Body of pancreas (tissue), 4 donors: ENCODE results near the gene NTRK2. TPM values are rescaled to one million over a fixed set of nuclear protein-coding genes. Genes with fewer than 3 reads are reported as not detected.

Experiments used
- ATAC-seq: fragments of 150-250 bp; one replicate; pipeline ENCODE4 v1.9.1; 2016
- DNase-seq, 4 donors: peaks; one replicate each; pipeline ENCODE4 v3.0.0-alpha.2; 2019
- H3K27ac ChIP-seq, 4 donors: fragments of 200-600 bp; sonication (generic); 1 replicate in 3 of 4; 2 replicates in 1 of 4; pipeline versions ENCODE4 v1.5.1 to v1.6.1; 2016 to 2019; ENCODE audit warnings: mild to moderate bottlenecking in 1 of 4, mixed read lengths in 1 of 4, moderate library complexity in 1 of 4
- H3K27me3 ChIP-seq, 2 donors: fragments of 200-600 bp; sonication (generic); one replicate each; pipeline ENCODE4 v1.6.0; 2016; ENCODE audit warnings: mild to moderate bottlenecking in 1 of 2
- H3K36me3 ChIP-seq, 2 donors: fragments of 200-600 bp; sonication (generic); replicated peaks in 1 of 2; 2 replicates each; pipeline ENCODE4 v1.5.1; 2016; ENCODE audit warnings: low read depth in 2 of 2; ENCODE audit not compliant: insufficient read depth in 1 of 2
- H3K4me1 ChIP-seq: fragments of 200-600 bp; sonication (generic); one replicate; pipeline ENCODE4 v1.6.0; 2016
- H3K4me3 ChIP-seq, 2 donors: fragments of 200-600 bp; sonication (generic); 1 replicate in 1 of 2; 2 replicates in 1 of 2; pipeline ENCODE4 v1.5.1; 2016 to 2019
- H3K9me3 ChIP-seq, 3 donors: fragments of 200-600 bp; sonication (generic); 1 replicate in 2 of 3; 2 replicates in 1 of 3; pipeline ENCODE4 v1.5.1; 2016
- CTCF ChIP-seq, 7 experiments: fragments of 450-650 bp in 4 of 7; fragments of 200-600 bp in 3 of 7; sonication (generic) in 3 of 7; IDR thresholded peaks; one replicate each; pipeline ENCODE4 v1.5.1; 2016 to 2019; ENCODE audit warnings: antibody characterized with exemption in 7 of 7
- POLR2A ChIP-seq, 3 donors: fragments of 450-650 bp; IDR thresholded peaks; one replicate each; pipeline ENCODE4 v1.6.1; 2016; ENCODE audit warnings: antibody characterized with exemption in 3 of 3, mild to moderate bottlenecking in 2 of 3
- WGBS, 2 donors: methylation state at CpG; one replicate each; pipeline ENCODE4 v1.1.5; 2017; 5-methylcytosine and 5-hydroxymethylcytosine counted together
- intact Hi-C: fragments of 100-400 bp; cut with DNase I; formaldehyde crosslinking; loops from one replicate; pipeline ENCODE4 v1.15.1; 2023
- total RNA-seq, 2 donors: library from RNA; depleted of rRNA; stranded (reverse); fragments of >200 nt; gene quantifications; one replicate each; pipeline ENCODE4 v1.1.0, GENCODE V29; 2016

Gene NTRK2
- total RNA-seq, 2 donors from 2014 or later: 20.5 to 37.9 TPM

- Histone ChIP-seq H3K4me3 (no peak overlapping the region), H3K9me3 (no peaks in the 10 kb centered on the region), H3K36me3 (no peaks in the 10 kb centered on the region), H3K27ac (no peak overlapping the region), H3K4me1 (no peaks in the 10 kb centered on the region), H3K27me3 (no peaks in the 10 kb centered on the region)
- TF ChIP-seq POLR2A (IDR thresholded peaks at IDR 0.05): no peak
- no peak for TF ChIP-seq CTCF (IDR thresholded peaks at IDR 0.05)
- 68 to 82% methylated on average over 5 of the region's 5 CpGs for WGBS, 2 donors
- intact Hi-C loops: no loop called here
- DNase-seq: no peak
- no peak for ATAC-seq
Observed at GRCh38 chr9:84947412-84947972, 278.0 kb downstream of the NTRK2 start.

- Histone ChIP-seq H3K4me3 (no peak overlapping the region), H3K27me3 (no peaks in the 10 kb centered on the region), H3K27ac (no peak overlapping the region), H3K4me1 (no peaks in the 10 kb centered on the region), H3K36me3 (no peaks in the 10 kb centered on the region), H3K9me3 (no peaks in the 10 kb centered on the region)
- ATAC-seq: no peak
- TF ChIP-seq CTCF (IDR thresholded peaks at IDR 0.05): no peak
- intact Hi-C loops: no loop called here
- DNase-seq: no peak
- 90 to 96% methylated on average over 4 of the region's 4 CpGs for WGBS, 2 donors
Observed at GRCh38 chr9:84949258-84949657, 279.7 kb downstream of the NTRK2 start.

GRCh38 chr9:84949971-84950370 lies 280.4 kb downstream of the NTRK2 start:
- intact Hi-C loops: no loop called here
- WGBS, 2 donors: 64 to 75% methylated on average over 5 of the region's 5 CpGs

GRCh38 chr9:84950879-84951811 lies 281.6 kb downstream of the NTRK2 start:
- H3K4me3 ChIP-seq: no peak overlapping the region
- no peak overlapping the region for H3K27ac ChIP-seq
- no peaks in the 10 kb centered on the region for H3K36me3 ChIP-seq
- H3K9me3 ChIP-seq: no peaks in the 10 kb centered on the region
- TF ChIP-seq CTCF (IDR thresholded peaks at IDR 0.05) (no peak), POLR2A (IDR thresholded peaks at IDR 0.05) (no peak)
- DNase-seq (no peak), ATAC-seq (no peak)
- 72 to 75% methylated on average over 9 of the region's 9 CpGs for WGBS, 2 donors
- no peaks in the 10 kb centered on the region for H3K4me1 ChIP-seq
- no peaks in the 10 kb centered on the region for H3K27me3 ChIP-seq
- intact Hi-C loops: no loop called here

More at GRCh38 chr9:84949971-84950370, 280.4 kb downstream of the NTRK2 start:
- no peak for ATAC-seq
- Histone ChIP-seq H3K27me3 (no peaks in the 10 kb centered on the region), H3K27ac (no peak overlapping the region), H3K9me3 (no peaks in the 10 kb centered on the region), H3K36me3 (no peaks in the 10 kb centered on the region), H3K4me1 (no peaks in the 10 kb centered on the region), H3K4me3 (no peak overlapping the region)
- DNase-seq: no peak
- no peak for TF ChIP-seq POLR2A (IDR thresholded peaks at IDR 0.05)
- TF ChIP-seq CTCF (IDR thresholded peaks at IDR 0.05): no peak
